Aorta (tissue), 4 donors: Measurements from ENCODE around the gene USP17L17. TPM values are rescaled to one million over a fixed set of nuclear protein-coding genes. Genes with fewer than 3 reads are reported as not detected.

ENCODE experiments used
- polyA plus RNA-seq, 2 donors: library from polyadenylated mRNA; stranded (reverse); fragments of 200-250 nt; gene quantifications; one replicate each; pipeline ENCODE4 v1.2.3, GENCODE V29; 2013
- total RNA-seq, 2 donors: library from RNA; stranded (reverse); fragmentation: NEBNext Ultra II Directional; extraction: Animal tissue kit (Norgen Biotek cat#: 25700); gene quantifications; one replicate each; pipeline ENCODE4 v1.2.1, GENCODE V29; 2021
- donor health status: healthy with polysubstance abuse.
- donor health status: Bipolar disorder and iron deficiency.
- donor health status: DM: no; HTN: no; CAD: no.
- donor health status: DM: yes; HTN: yes; CAD: no.

The USP17L17 gene
- total and polyA plus RNA-seq, 4 donors = not detected

Other genes with a start within 250 kb of the USP17L17 start
- gene FAM90A26, start 73.5 kb upstream of the USP17L17 start, total RNA-seq = not detected
- not detected for gene FAM90A26, start 73.5 kb upstream of the USP17L17 start, polyA plus RNA-seq
- not detected for gene USP17L10, start 33.2 kb upstream of the USP17L17 start, total RNA-seq
- gene USP17L10, start 33.2 kb upstream of the USP17L17 start, polyA plus RNA-seq = not detected
- gene USP17L11, start 28.5 kb upstream of the USP17L17 start, total RNA-seq = not detected
- gene USP17L11, start 28.5 kb upstream of the USP17L17 start, polyA plus RNA-seq = not detected
- not detected for gene USP17L12, start 23.7 kb upstream of the USP17L17 start, total RNA-seq
- gene USP17L12, start 23.7 kb upstream of the USP17L17 start, polyA plus RNA-seq = not detected
- gene USP17L13, start 19.0 kb upstream of the USP17L17 start, total RNA-seq = not detected
- gene USP17L13, start 19.0 kb upstream of the USP17L17 start, polyA plus RNA-seq = not detected
- not detected for gene USP17L15, start 9.5 kb upstream of the USP17L17 start, total RNA-seq
- gene USP17L15, start 9.5 kb upstream of the USP17L17 start, polyA plus RNA-seq = not detected
- gene USP17L18, start 4.8 kb downstream of the USP17L17 start, total RNA-seq = not detected
- gene USP17L18, start 4.8 kb downstream of the USP17L17 start, polyA plus RNA-seq = not detected
- gene USP17L19, start 9.5 kb downstream of the USP17L17 start, total RNA-seq = not detected
- gene USP17L19, start 9.5 kb downstream of the USP17L17 start, polyA plus RNA-seq = not detected
- gene USP17L20, start 14.2 kb downstream of the USP17L17 start, total RNA-seq = not detected
- gene USP17L20, start 14.2 kb downstream of the USP17L17 start, polyA plus RNA-seq = not detected
- not detected for gene USP17L21, start 19.0 kb downstream of the USP17L17 start, total RNA-seq
- not detected for gene USP17L21, start 19.0 kb downstream of the USP17L17 start, polyA plus RNA-seq
- gene USP17L22, start 23.7 kb downstream of the USP17L17 start, total RNA-seq = not detected
- not detected for gene USP17L22, start 23.7 kb downstream of the USP17L17 start, polyA plus RNA-seq
- gene USP17L24, start 81.3 kb downstream of the USP17L17 start, total RNA-seq = not detected
- gene USP17L24, start 81.3 kb downstream of the USP17L17 start, polyA plus RNA-seq = not detected
- not detected for gene USP17L25, start 86.0 kb downstream of the USP17L17 start, total RNA-seq
- not detected for gene USP17L25, start 86.0 kb downstream of the USP17L17 start, polyA plus RNA-seq
- gene USP17L26, start 90.8 kb downstream of the USP17L17 start, total RNA-seq = not detected
- gene USP17L26, start 90.8 kb downstream of the USP17L17 start, polyA plus RNA-seq = not detected
- not detected for gene USP17L5, start 95.5 kb downstream of the USP17L17 start, total RNA-seq
- not detected for gene USP17L5, start 95.5 kb downstream of the USP17L17 start, polyA plus RNA-seq
- gene USP17L27, start 100.3 kb downstream of the USP17L17 start, total RNA-seq = not detected
- gene USP17L27, start 100.3 kb downstream of the USP17L17 start, polyA plus RNA-seq = not detected
- not detected for gene USP17L28, start 105.0 kb downstream of the USP17L17 start, total RNA-seq
- not detected for gene USP17L28, start 105.0 kb downstream of the USP17L17 start, polyA plus RNA-seq
- not detected for gene USP17L29, start 109.8 kb downstream of the USP17L17 start, total RNA-seq
- not detected for gene USP17L29, start 109.8 kb downstream of the USP17L17 start, polyA plus RNA-seq
- gene USP17L30, start 119.2 kb downstream of the USP17L17 start, total RNA-seq = not detected
- not detected for gene USP17L30, start 119.2 kb downstream of the USP17L17 start, polyA plus RNA-seq
- not detected for gene DEFB131A, start 200.5 kb downstream of the USP17L17 start, total RNA-seq
- not detected for gene DEFB131A, start 200.5 kb downstream of the USP17L17 start, polyA plus RNA-seq